AG04450 (cell line): ENCODE results near the gene COX7A1. TPM values are rescaled to one million over a fixed set of nuclear protein-coding genes. Genes with fewer than 3 reads are reported as not detected.
A peak's percentile ranks its signal among the peaks of the same experiment; 100 is the strongest.

Experiments
- CTCF ChIA-PET: fragments of 300-600, 350-600 bp; formaldehyde crosslinking; extraction: SDS; loops from one replicate; lab custom pipeline; 2022; ENCODE audit warnings: antibody characterized with exemption, inconsistent platforms; lab: Charles Lee
- POLR2A ChIA-PET: fragments of 350-600 bp; formaldehyde crosslinking; extraction: SDS; loops from one replicate; lab custom pipeline; 2021; ENCODE audit warnings: antibody characterized with exemption, inconsistent platforms; lab: Yijun Ruan, JAX
- DNase-seq: peaks from one replicate; pipeline ENCODE4 v3.0.0-alpha.2; 2011; ENCODE audit warnings: low read depth, low spot score
- H3K27ac ChIP-seq: one replicate; pipeline ENCODE4 v1.5.1; 2012; ENCODE audit warnings: low read depth, low read length, control low read depth
- H3K27me3 ChIP-seq: one replicate; pipeline ENCODE4 v1.6.0; 2012; ENCODE audit warnings: low read length; ENCODE audit not compliant: control insufficient read depth, insufficient read depth
- H3K4me3 ChIP-seq: 2 replicates; pipeline ENCODE4 v1.5.1; 2011; ENCODE audit warnings: mild to moderate bottlenecking, low read depth, low read length, control low read depth
- H3K9me3 ChIP-seq: 2 replicates; pipeline ENCODE4 v1.5.1; 2012; ENCODE audit warnings: low read length; ENCODE audit not compliant: control insufficient read depth, insufficient read depth
- polyA plus RNA-seq: library from polyadenylated mRNA; depleted of rRNA; stranded (reverse); fragments of >200 nt; gene quantifications from 2 replicates; pipeline ENCODE4 v1.2.3, GENCODE V29; 2011
- TF ChIP-seq, protein P1 (sequence below): IDR thresholded peaks from 2 replicates; pipeline ENCODE4 v1.5.1; 2011; ENCODE audit warnings: low read depth, low read length, control low read depth, inconsistent platforms

Gene COX7A1
- polyA plus RNA-seq, 1 experiment = 15.0 TPM

DNA sequence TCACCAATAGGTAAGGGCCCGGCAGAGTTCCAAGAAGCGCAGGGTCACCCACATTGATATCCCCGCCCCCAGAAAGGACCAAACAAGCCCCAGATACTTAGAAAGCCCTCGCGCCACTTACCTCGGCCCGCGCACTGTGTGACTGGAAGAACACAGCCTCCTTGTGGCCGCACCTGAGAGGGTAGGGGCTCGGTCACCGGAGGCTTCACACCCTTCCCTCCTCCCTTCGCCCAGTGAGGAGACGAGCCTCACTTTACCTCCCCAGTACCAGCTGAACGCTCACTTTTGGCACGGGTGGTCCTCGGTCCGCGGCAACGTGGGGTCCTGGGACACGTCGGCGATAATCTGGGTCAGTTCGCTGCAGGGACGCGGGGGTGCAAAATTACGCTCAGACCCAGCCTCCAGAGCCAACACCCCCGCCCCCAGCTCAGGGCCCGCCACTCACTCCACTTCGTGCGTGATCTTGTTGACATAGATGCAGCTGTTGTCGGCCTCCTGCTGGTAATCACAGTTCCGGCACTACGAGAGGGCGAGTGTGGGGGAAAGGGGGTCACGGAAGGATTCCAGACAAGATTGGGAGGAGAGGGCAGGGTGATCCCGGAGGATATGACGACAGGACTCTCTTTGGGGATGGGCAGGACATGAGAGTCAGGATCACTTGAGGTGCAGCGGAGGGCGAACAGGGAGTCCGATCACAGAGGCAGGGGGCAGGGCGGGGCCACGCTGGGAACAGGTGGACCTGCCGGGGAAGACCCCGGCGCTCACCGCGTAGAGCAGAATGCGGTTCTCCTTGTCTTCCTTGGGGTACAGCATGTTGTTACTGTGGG, 38.1 kb downstream of the COX7A1 start:
- peak overlapping the region; percentile 78 for H3K27ac ChIP-seq
- H3K27me3 ChIP-seq = no peaks in the 10 kb centered on the region
- POLR2A ChIA-PET = interaction anchor here (1.1 to 1.3 kb wide), 3 partner anchors 8 to 22 kb away, joined by 3 to 25 read pairs (median 4); no protein-coding TSS in a partner anchor
- H3K4me3 ChIP-seq = peak overlapping the region; percentile 96
- no peak for DNase-seq
- TF ChIP-seq, protein P1, sequence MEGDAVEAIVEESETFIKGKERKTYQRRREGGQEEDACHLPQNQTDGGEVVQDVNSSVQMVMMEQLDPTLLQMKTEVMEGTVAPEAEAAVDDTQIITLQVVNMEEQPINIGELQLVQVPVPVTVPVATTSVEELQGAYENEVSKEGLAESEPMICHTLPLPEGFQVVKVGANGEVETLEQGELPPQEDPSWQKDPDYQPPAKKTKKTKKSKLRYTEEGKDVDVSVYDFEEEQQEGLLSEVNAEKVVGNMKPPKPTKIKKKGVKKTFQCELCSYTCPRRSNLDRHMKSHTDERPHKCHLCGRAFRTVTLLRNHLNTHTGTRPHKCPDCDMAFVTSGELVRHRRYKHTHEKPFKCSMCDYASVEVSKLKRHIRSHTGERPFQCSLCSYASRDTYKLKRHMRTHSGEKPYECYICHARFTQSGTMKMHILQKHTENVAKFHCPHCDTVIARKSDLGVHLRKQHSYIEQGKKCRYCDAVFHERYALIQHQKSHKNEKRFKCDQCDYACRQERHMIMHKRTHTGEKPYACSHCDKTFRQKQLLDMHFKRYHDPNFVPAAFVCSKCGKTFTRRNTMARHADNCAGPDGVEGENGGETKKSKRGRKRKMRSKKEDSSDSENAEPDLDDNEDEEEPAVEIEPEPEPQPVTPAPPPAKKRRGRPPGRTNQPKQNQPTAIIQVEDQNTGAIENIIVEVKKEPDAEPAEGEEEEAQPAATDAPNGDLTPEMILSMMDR = peak; percentile 2
- no peaks in the 10 kb centered on the region; the same call in 1 of the 2 replicates for H3K9me3 ChIP-seq
- CTCF ChIA-PET = interaction anchor here (0.7 kb wide), 1 partner anchor 1101 kb away, joined by 3 read pairs; no protein-coding TSS in a partner anchor

DNA sequence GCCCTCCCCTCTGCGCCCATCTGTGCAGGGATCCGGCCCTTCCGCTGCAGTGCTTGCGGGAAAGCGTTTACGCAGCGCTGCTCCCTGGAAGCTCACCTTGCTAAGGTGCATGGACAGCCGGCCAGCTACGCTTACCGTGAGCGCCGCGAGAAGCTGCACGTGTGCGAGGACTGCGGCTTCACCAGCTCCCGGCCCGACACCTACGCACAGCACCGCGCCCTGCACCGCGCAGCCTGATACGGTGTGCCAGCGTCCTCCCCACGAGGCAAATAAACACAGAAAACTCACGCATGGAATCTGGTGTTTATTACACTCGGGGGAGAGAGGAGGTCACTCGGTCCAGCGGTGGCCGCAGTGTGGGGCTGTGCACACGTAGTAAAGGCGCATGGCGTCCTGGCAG, 38.8 kb downstream of the COX7A1 start:
- Histone ChIP-seq H3K27me3 (no peaks in the 10 kb centered on the region), H3K4me3 (peak overlapping the region; percentile 96), H3K9me3 (no peaks in the 10 kb centered on the region; the same call in 1 of the 2 replicates), H3K27ac (no peak overlapping the region)
- TF ChIP-seq, protein P1 = no peak
- ChIA-PET CTCF (interaction anchor here (0.7 kb wide), 1 partner anchor 1102 kb away, joined by 3 read pairs; no protein-coding TSS in a partner anchor), POLR2A (interaction anchor here (1.1 kb wide), 1 partner anchor 23 kb away, joined by 3 read pairs; no protein-coding TSS in a partner anchor)
- no peak for DNase-seq

DNA sequence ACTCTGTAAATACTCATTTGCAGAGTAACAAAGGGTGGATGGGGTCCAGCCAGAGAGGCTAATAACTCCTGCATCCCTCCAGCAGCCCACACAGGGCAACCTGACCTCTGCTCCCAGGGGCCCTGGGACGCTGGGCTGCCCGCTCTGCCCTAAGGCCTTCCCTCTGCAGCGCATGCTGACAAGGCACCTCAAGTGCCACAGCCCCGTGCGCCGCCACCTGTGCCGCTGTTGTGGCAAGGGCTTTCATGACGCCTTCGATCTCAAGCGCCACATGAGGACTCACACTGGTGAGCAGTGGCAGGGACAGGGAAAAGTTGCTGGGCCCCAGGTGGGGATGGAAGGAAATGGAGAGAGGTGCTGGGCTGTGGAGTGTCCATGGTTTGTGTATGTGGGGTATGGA, 39.6 kb downstream of the COX7A1 start:
- Histone ChIP-seq H3K27ac (no peak overlapping the region), H3K4me3 (no peak overlapping the region), H3K9me3 (no peaks in the 10 kb centered on the region; the same call in 1 of the 2 replicates), H3K27me3 (no peaks in the 10 kb centered on the region)
- POLR2A ChIA-PET = no interaction called here
- CTCF ChIA-PET = no interaction called here
- TF ChIP-seq, protein P1 = no peak
- no peak for DNase-seq

DNA sequence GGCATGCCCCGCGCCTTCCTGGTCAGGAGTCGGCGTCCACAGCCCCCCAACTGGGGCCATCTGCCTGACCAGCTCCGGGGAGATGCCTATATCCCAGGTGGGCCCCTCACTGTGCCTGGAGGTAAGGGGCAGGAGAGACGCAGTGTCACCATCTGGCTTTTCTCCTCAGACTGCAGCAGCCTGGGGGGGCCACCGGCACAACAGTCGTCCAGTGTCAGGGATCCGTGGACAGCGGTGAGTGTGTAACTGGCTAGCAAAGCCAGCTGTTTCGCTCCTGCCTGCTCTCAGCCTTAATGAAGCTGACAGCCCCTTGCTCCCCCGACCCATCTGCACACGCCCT, 41.1 kb downstream of the COX7A1 start:
- TF ChIP-seq, protein P1 = no peak
- no peak overlapping the region for H3K27ac ChIP-seq
- no peaks in the 10 kb centered on the region; the same call in 1 of the 2 replicates for H3K9me3 ChIP-seq
- ChIA-PET CTCF (no interaction called here), POLR2A (no interaction called here)
- no peaks in the 10 kb centered on the region for H3K27me3 ChIP-seq
- no peak for DNase-seq
- no peak overlapping the region for H3K4me3 ChIP-seq
